MM.1S (cell line): ENCODE measurements around the gene SCMH1.

Experiments
- DNase-seq: peaks from one replicate; pipeline ENCODE4 v3.0.0-alpha.2; 2015
- H2AFZ ChIP-seq: fragments of 300-600 bp; sonication (generic); 2 replicates; pipeline ENCODE4 v1.6.0; 2016; ENCODE audit warnings: antibody characterized with exemption, low read length
- H3F3A ChIP-seq: fragments of 300-600 bp; sonication (generic); 2 replicates; pipeline ENCODE4 v1.6.1; 2016; ENCODE audit warnings: mild to moderate bottlenecking, antibody characterized with exemption, low read length, moderate library complexity, mixed read lengths; ENCODE audit not compliant: insufficient read depth
- H3K27ac ChIP-seq: fragments of 300-600 bp; sonication (generic); 2 replicates; pipeline ENCODE4 v1.5.1; 2016; ENCODE audit warnings: mild to moderate bottlenecking, low read length
- H3K27me3 ChIP-seq: fragments of 300-600 bp; sonication (generic); replicated peaks from 2 replicates; pipeline ENCODE4 v1.6.0; 2016; ENCODE audit warnings: low read length; ENCODE audit not compliant: insufficient read depth
- H3K36me3 ChIP-seq: fragments of 300-600 bp; sonication (generic); replicated peaks from 2 replicates; pipeline ENCODE4 v1.6.1; 2016; ENCODE audit warnings: mild to moderate bottlenecking, low read length, mixed read lengths; ENCODE audit not compliant: insufficient read depth
- H3K4me1 ChIP-seq: fragments of 300-600 bp; sonication (generic); 2 replicates; pipeline ENCODE4 v1.6.1; 2016; ENCODE audit warnings: low read length, mixed read lengths
- H3K4me2 ChIP-seq: fragments of 300-600 bp; sonication (generic); 2 replicates; pipeline ENCODE4 v1.6.0; 2016; ENCODE audit warnings: low read depth, low read length
- H3K4me3 ChIP-seq: fragments of 300-600 bp; sonication (generic); 2 replicates; pipeline ENCODE4 v1.5.1; 2016; ENCODE audit warnings: low read length, mixed read lengths
- H3K79me2 ChIP-seq: fragments of 300-600 bp; sonication (generic); 2 replicates; pipeline ENCODE4 v1.6.1; 2016; ENCODE audit warnings: mixed run types, low read length, mixed read lengths
- H3K9ac ChIP-seq: fragments of 300-600 bp; sonication (generic); 2 replicates; pipeline ENCODE4 v1.6.1; 2016; ENCODE audit warnings: low read length, mixed read lengths
- H3K9me2 ChIP-seq: fragments of 300-600 bp; sonication (generic); replicated peaks from 2 replicates; pipeline ENCODE4 v1.6.1; 2016; ENCODE audit warnings: mild to moderate bottlenecking, low read length, mixed read lengths; ENCODE audit not compliant: insufficient read depth
- H3K9me3 ChIP-seq: fragments of 300-600 bp; sonication (generic); replicated peaks from 2 replicates; pipeline ENCODE4 v1.6.1; 2016; ENCODE audit warnings: mild to moderate bottlenecking, low read length, mixed read lengths; ENCODE audit not compliant: insufficient read depth
- H4K20me1 ChIP-seq: fragments of 300-600 bp; sonication (generic); 2 replicates; pipeline ENCODE4 v1.6.1; 2016; ENCODE audit warnings: mild to moderate bottlenecking, low read length, moderate library complexity, mixed read lengths; ENCODE audit not compliant: insufficient read depth
- CTCF ChIP-seq: fragments of 300-600 bp; sonication (generic); IDR thresholded peaks from 2 replicates; pipeline ENCODE4 v1.5.1; 2016; ENCODE audit warnings: antibody characterized with exemption, low read length, mixed read lengths
- EZH2 ChIP-seq: fragments of 300-600 bp; sonication (generic); optimal IDR thresholded peaks from 2 replicates; pipeline ENCODE3; 2017; ENCODE audit warnings: low read depth, mild to moderate bottlenecking, antibody characterized with exemption, low read length, mixed read lengths
- EZH2phosphoT487 ChIP-seq: fragments of 300-600 bp; sonication (generic); IDR thresholded peaks from 2 replicates; pipeline ENCODE4 v1.6.1; 2018; ENCODE audit warnings: antibody characterized with exemption, low read length

SCMH1 gene

GRCh38 chr1:41169066-41169798 is 72.9 kb downstream of the SCMH1 start:
- H3K27ac ChIP-seq = no peak overlapping the region
- H4K20me1 ChIP-seq = no peaks in the 10 kb centered on the region
- no peak overlapping the region for H3K4me2 ChIP-seq
- H3F3A ChIP-seq = 0 out of 2 replicates have a peak, but pooled peaks cover 4% of the 10 kb centered on the region
- no peak for DNase-seq
- H2AFZ ChIP-seq = no peak overlapping the region
- H3K36me3 ChIP-seq = no peaks in the 10 kb centered on the region
- H3K27me3 ChIP-seq = no peaks in the 10 kb centered on the region
- no peak overlapping the region for H3K4me3 ChIP-seq
- peaks cover 27% of the 10 kb centered on the region for H3K4me1 ChIP-seq
- no peak overlapping the region for H3K9ac ChIP-seq
- H3K9me2 ChIP-seq = no peaks in the 10 kb centered on the region
- TF ChIP-seq EZH2phosphoT487 (no peak), CTCF (no peak), EZH2 (no peak)
- peaks cover 9% of the 10 kb centered on the region; the same call in 1 of the 2 replicates for H3K79me2 ChIP-seq
- no peaks in the 10 kb centered on the region for H3K9me3 ChIP-seq

- Histone ChIP-seq H3K9ac (no peak overlapping the region), H3F3A (0 out of 2 replicates have a peak, but pooled peaks cover 4% of the 10 kb centered on the region), H3K4me1 (peaks cover 19% of the 10 kb centered on the region), H4K20me1 (no peaks in the 10 kb centered on the region), H3K79me2 (peaks cover 9% of the 10 kb centered on the region; the same call in 1 of the 2 replicates), H3K4me2 (no peak overlapping the region), H3K36me3 (no peaks in the 10 kb centered on the region), H3K27me3 (no peaks in the 10 kb centered on the region), H3K27ac (no peak overlapping the region), H2AFZ (no peak overlapping the region), H3K9me2 (no peaks in the 10 kb centered on the region), H3K4me3 (no peak overlapping the region), H3K9me3 (no peaks in the 10 kb centered on the region)
- no peak for DNase-seq
- no peak for TF ChIP-seq EZH2
- TF ChIP-seq CTCF = no peak
- no peak for TF ChIP-seq EZH2phosphoT487
Measured at GRCh38 chr1:41167667-41168066, 74.4 kb downstream of the SCMH1 start.

GRCh38 chr1:41164727-41165126 is 77.4 kb downstream of the SCMH1 start:
- Histone ChIP-seq H3K4me2 (no peak overlapping the region), H3K79me2 (no peaks in the 10 kb centered on the region), H3F3A (0 out of 2 replicates have a peak, but pooled peaks cover 4% of the 10 kb centered on the region), H4K20me1 (no peaks in the 10 kb centered on the region), H3K9me3 (no peaks in the 10 kb centered on the region), H3K27ac (no peak overlapping the region), H3K4me3 (no peak overlapping the region), H3K4me1 (peaks cover 8% of the 10 kb centered on the region; the same call in 1 of the 2 replicates), H3K9me2 (no peaks in the 10 kb centered on the region), H3K36me3 (no peaks in the 10 kb centered on the region), H2AFZ (no peak overlapping the region), H3K27me3 (no peaks in the 10 kb centered on the region), H3K9ac (no peak overlapping the region)
- no peak for TF ChIP-seq CTCF
- no peak for TF ChIP-seq EZH2phosphoT487
- no peak for TF ChIP-seq EZH2
- no peak for DNase-seq
